Fibroblast of lung (primary cell): ENCODE data around the gene ARPP19. TPM values are rescaled to one million over a fixed set of nuclear protein-coding genes. Genes with fewer than 3 reads are reported as not detected.
"Not testable (repeated sequence)": the region's sequence is repeated elsewhere in the genome, so short reads cannot be mapped to it uniquely, and the experiment has no call there.

ENCODE experiments used
- DNase-seq, 2 donors: peaks; one replicate each; pipeline versions ENCODE4 v3.0.0 to v3.0.0-alpha.2; 2010; ENCODE audit warnings: low read depth in 2 of 2
- H2AFZ ChIP-seq: 2 replicates; pipeline ENCODE4 v1.5.1; 2012; ENCODE audit warnings: low read length, control low read depth, inconsistent platforms
- H3K27ac ChIP-seq: 2 replicates; pipeline ENCODE4 v1.5.1; 2011; ENCODE audit warnings: low read length, control low read depth; ENCODE audit not compliant: insufficient read depth
- H3K27me3 ChIP-seq: 2 replicates; pipeline ENCODE4 v1.5.1; 2011; ENCODE audit warnings: mild to moderate bottlenecking, low read length; ENCODE audit not compliant: control insufficient read depth, insufficient read depth
- H3K36me3 ChIP-seq: 2 replicates; pipeline ENCODE4 v1.5.1; 2011; ENCODE audit warnings: low read length; ENCODE audit not compliant: control insufficient read depth, insufficient read depth
- H3K4me1 ChIP-seq: 2 replicates; pipeline ENCODE4 v1.5.1; 2011; ENCODE audit warnings: low read length; ENCODE audit not compliant: control insufficient read depth, insufficient read depth; ENCODE audit errors: extremely low read depth
- H3K4me2 ChIP-seq: 2 replicates; pipeline ENCODE4 v1.5.1; 2011; ENCODE audit warnings: low read length, control low read depth; ENCODE audit not compliant: insufficient read depth; ENCODE audit errors: extremely low read depth
- H3K4me3 ChIP-seq, 4 experiments: fragments of 200-600 bp in 1 of 4; sonication (generic) in 1 of 4; replicated peaks in 1 of 4; 2 replicates each; pipeline ENCODE4 v1.5.1; 2011 to 2016; ENCODE audit warnings: low read length in 4 of 4, low read depth in 3 of 4, mild to moderate bottlenecking in 3 of 4, control low read depth in 2 of 4, inconsistent platforms in 1 of 4, mixed read lengths in 1 of 4; ENCODE audit not compliant: insufficient read depth in 1 of 4; ENCODE audit errors: control extremely low read depth in 1 of 4
- H3K79me2 ChIP-seq: 2 replicates; pipeline ENCODE4 v1.5.1; 2012; ENCODE audit warnings: mild to moderate bottlenecking, low read length, inconsistent platforms; ENCODE audit not compliant: control insufficient read depth, insufficient read depth
- H3K9ac ChIP-seq: 2 replicates; pipeline ENCODE4 v1.5.1; 2011; ENCODE audit warnings: mild to moderate bottlenecking, low read length, control low read depth; ENCODE audit not compliant: insufficient read depth
- H3K9me3 ChIP-seq: 2 replicates; pipeline ENCODE4 v1.5.1; 2012; ENCODE audit warnings: low read depth, low read length; ENCODE audit not compliant: control insufficient read depth, insufficient read depth
- H4K20me1 ChIP-seq: 2 replicates; pipeline ENCODE4 v1.5.1; 2011; ENCODE audit warnings: low read length; ENCODE audit not compliant: control insufficient read depth, insufficient read depth; ENCODE audit errors: extremely low read depth
- EZH2 ChIP-seq: IDR thresholded peaks from 2 replicates; pipeline ENCODE4 v1.5.1; 2012; ENCODE audit warnings: low read length, control low read depth, mild to moderate bottlenecking; ENCODE audit errors: missing control alignments
- polyA plus RNA-seq, 2 donors: library from polyadenylated mRNA; depleted of rRNA in 1 of 2; stranded (reverse) in 1 of 2; unstranded in 1 of 2; fragments of >200 nt; gene quantifications; 2 replicates each; pipeline ENCODE4 v1.2.1, GENCODE V29; 2011 to 2012; ENCODE audit warnings: missing spikeins in 1 of 2
- total RNA-seq: library from RNA; depleted of rRNA; stranded (reverse); fragments of >200 nt; gene quantifications from 2 replicates; pipeline ENCODE4 v1.2.1, GENCODE V29; 2014
- TF ChIP-seq, protein P1 (sequence below), 2 donors: IDR thresholded peaks in 1 of 2; conservative IDR thresholded peaks in 1 of 2; 1 replicate in 1 of 2; 2 replicates in 1 of 2; pipeline ENCODE4 v1.5.1; 2011 to 2012; ENCODE audit warnings: low read length in 2 of 2, control low read depth in 1 of 2, inconsistent platforms in 1 of 2, low read depth in 1 of 2, mild to moderate bottlenecking in 1 of 2

ARPP19 gene
- total and polyA plus RNA-seq, 2 donors (not counting 1 experiment from before 2014, with no cell fraction given), result 65.9 to 97.8 TPM

DNA sequence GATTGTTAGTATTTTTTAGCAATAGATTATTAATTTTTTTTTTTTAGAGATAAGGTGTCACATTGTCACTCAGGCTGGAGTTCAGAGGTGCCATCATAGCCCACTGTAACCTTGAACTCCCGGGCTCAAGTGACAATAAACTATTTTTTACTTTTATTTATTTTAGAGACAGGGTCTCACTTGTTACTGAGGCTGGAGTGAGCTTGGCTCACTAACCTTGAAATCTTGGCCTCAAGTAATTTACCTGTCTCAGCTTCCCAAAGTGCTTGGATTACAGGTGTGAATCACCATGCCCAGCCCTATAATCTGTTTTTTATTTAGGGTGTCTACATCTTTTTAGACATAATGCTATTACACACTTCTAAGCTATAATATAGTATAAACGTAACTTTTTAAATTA, 7.9 kb upstream of the ARPP19 start:
- TF ChIP-seq EZH2, result no peak
- TF ChIP-seq, protein P1, sequence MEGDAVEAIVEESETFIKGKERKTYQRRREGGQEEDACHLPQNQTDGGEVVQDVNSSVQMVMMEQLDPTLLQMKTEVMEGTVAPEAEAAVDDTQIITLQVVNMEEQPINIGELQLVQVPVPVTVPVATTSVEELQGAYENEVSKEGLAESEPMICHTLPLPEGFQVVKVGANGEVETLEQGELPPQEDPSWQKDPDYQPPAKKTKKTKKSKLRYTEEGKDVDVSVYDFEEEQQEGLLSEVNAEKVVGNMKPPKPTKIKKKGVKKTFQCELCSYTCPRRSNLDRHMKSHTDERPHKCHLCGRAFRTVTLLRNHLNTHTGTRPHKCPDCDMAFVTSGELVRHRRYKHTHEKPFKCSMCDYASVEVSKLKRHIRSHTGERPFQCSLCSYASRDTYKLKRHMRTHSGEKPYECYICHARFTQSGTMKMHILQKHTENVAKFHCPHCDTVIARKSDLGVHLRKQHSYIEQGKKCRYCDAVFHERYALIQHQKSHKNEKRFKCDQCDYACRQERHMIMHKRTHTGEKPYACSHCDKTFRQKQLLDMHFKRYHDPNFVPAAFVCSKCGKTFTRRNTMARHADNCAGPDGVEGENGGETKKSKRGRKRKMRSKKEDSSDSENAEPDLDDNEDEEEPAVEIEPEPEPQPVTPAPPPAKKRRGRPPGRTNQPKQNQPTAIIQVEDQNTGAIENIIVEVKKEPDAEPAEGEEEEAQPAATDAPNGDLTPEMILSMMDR (conservative IDR thresholded peaks at IDR 0.05 in 1 of 2, IDR thresholded peaks at IDR 0.05 in 1 of 2; ENCODE audit: low read depth in 1 of 2, low read length in 2 of 2), result no peak
- no peaks in the 10 kb centered on the region for H3K4me1 ChIP-seq
- H3K4me3 ChIP-seq, result no peak overlapping the region
- H3K4me2 ChIP-seq, result no peak overlapping the region
- H3K79me2 ChIP-seq, result no peaks in the 10 kb centered on the region
- no peaks in the 10 kb centered on the region for H4K20me1 ChIP-seq
- no peak overlapping the region for H2AFZ ChIP-seq
- H3K36me3 ChIP-seq, result no peaks in the 10 kb centered on the region
- H3K27ac ChIP-seq, result no peak overlapping the region
- H3K9ac ChIP-seq, result no peak overlapping the region
- no peaks in the 10 kb centered on the region for H3K9me3 ChIP-seq
- no peaks in the 10 kb centered on the region for H3K27me3 ChIP-seq
- DNase-seq, result no peak

DNA sequence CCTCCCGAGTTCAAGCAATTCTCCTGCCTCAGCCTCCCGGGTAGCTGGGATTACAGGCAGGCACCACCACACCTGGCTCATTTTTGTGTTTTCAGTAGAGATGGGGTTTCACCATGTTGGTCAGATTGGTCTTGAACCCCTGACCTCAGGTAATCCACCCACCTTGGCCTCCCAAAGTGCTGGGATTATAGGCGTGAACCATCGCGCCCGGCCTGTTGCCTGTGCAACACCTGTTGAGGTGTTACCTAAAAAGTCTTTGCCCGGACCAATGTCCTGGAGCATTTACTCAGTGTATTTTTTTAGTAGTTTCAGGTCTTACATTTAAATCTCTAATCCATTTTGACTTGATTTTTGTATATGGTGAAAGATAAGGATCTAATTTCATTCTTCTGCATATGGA, 6.7 kb upstream of the ARPP19 start:
- H3K4me1 ChIP-seq, H3K4me2 ChIP-seq, H4K20me1 ChIP-seq, H3K27ac ChIP-seq, H3K9me3 ChIP-seq, H2AFZ ChIP-seq, H3K79me2 ChIP-seq, H3K4me3 ChIP-seq, H3K36me3 ChIP-seq, H3K27me3 ChIP-seq, H3K9ac ChIP-seq, DNase-seq: not testable (repeated sequence)

- Histone ChIP-seq H3K36me3 (no peaks in the 10 kb centered on the region), H3K79me2 (no peaks in the 10 kb centered on the region), H3K9me3 (no peaks in the 10 kb centered on the region)
Observed at GRCh38 chr15:52575072-52575471, 6.2 kb upstream of the ARPP19 start.

GRCh38 chr15:52574623-52575022, 5.8 kb upstream of the ARPP19 start:
- not testable (repeated sequence) for H4K20me1 ChIP-seq, H3K27me3 ChIP-seq, H3K4me1 ChIP-seq, H2AFZ ChIP-seq, H3K4me2 ChIP-seq, H3K9ac ChIP-seq, DNase-seq, H3K36me3 ChIP-seq, H3K9me3 ChIP-seq, H3K4me3 ChIP-seq, H3K27ac ChIP-seq, H3K79me2 ChIP-seq

More at GRCh38 chr15:52575072-52575471, 6.2 kb upstream of the ARPP19 start:
- no peak for TF ChIP-seq EZH2
- TF ChIP-seq, protein P1 (conservative IDR thresholded peaks at IDR 0.05 in 1 of 2, IDR thresholded peaks at IDR 0.05 in 1 of 2; ENCODE audit: low read depth in 1 of 2, low read length in 2 of 2), result no peak
- Histone ChIP-seq H3K4me3 (no peak overlapping the region), H4K20me1 (no peaks in the 10 kb centered on the region), H3K9ac (no peak overlapping the region), H3K4me1 (no peaks in the 10 kb centered on the region), H3K27ac (no peak overlapping the region), H3K27me3 (no peaks in the 10 kb centered on the region), H2AFZ (no peak overlapping the region), H3K4me2 (no peak overlapping the region)
- DNase-seq, result no peak
